KMS-11 (cell line): ENCODE measurements around the gene FANCD2.

Source experiments
- H2AFZ ChIP-seq: fragments of 200-600 bp; sonication (generic); 2 replicates; pipeline ENCODE4 v1.6.1; 2016; ENCODE audit warnings: antibody characterized with exemption, mixed run types, low read depth
- H3K27ac ChIP-seq: fragments of 200-600 bp; sonication (generic); 2 replicates; pipeline ENCODE4 v1.6.1; 2016; ENCODE audit warnings: mild to moderate bottlenecking, mixed run types
- H3K27me3 ChIP-seq: fragments of 200-600 bp; sonication (generic); 2 replicates; pipeline ENCODE4 v1.6.1; 2017; ENCODE audit warnings: mild to moderate bottlenecking, low read depth, mixed run types, moderate library complexity; ENCODE audit not compliant: insufficient read depth
- H3K36me3 ChIP-seq: fragments of 200-600 bp; sonication (generic); 2 replicates; pipeline ENCODE4 v1.6.1; 2017; ENCODE audit warnings: mild to moderate bottlenecking, mixed run types; ENCODE audit not compliant: insufficient read depth
- H3K4me1 ChIP-seq: fragments of 200-600 bp; sonication (generic); 2 replicates; pipeline ENCODE4 v1.6.1; 2016; ENCODE audit warnings: mild to moderate bottlenecking, low read depth, mixed run types; ENCODE audit not compliant: poor library complexity, severe bottlenecking
- H3K4me2 ChIP-seq: fragments of 200-600 bp; sonication (generic); 2 replicates; pipeline ENCODE4 v1.7.0; 2016; ENCODE audit warnings: mild to moderate bottlenecking, mixed run types
- H3K4me3 ChIP-seq: fragments of 200-600 bp; sonication (generic); IDR thresholded peaks from 2 replicates; pipeline ENCODE4 v1.6.1; 2017; ENCODE audit warnings: low read depth, low read length, mixed read lengths; ENCODE audit not compliant: insufficient read depth
- H3K79me2 ChIP-seq: fragments of 200-600 bp; sonication (generic); 2 replicates; pipeline ENCODE4 v1.6.1; 2016; ENCODE audit warnings: low read depth, mixed run types; ENCODE audit not compliant: insufficient read depth
- H3K9ac ChIP-seq: fragments of 200-600 bp; sonication (generic); 2 replicates; pipeline ENCODE4 v1.6.1; 2016; ENCODE audit warnings: mild to moderate bottlenecking, mixed run types
- H4K20me1 ChIP-seq: fragments of 200-600 bp; sonication (generic); 2 replicates; pipeline ENCODE4 v1.6.1; 2016; ENCODE audit warnings: mild to moderate bottlenecking, mixed run types; ENCODE audit not compliant: insufficient read depth
- CTCF ChIP-seq: fragments of 200-600 bp; sonication (generic); conservative IDR thresholded peaks from 2 replicates; pipeline ENCODE4 v1.6.1; 2017; ENCODE audit warnings: low read depth, mild to moderate bottlenecking, antibody characterized with exemption, low read length, moderate library complexity, mixed read lengths

FANCD2 gene

GRCh38 chr3:10026084-10026890 is at the start of gene FANCD2:
TSS of gene FANCD2 (plus strand) at chr3:10026437. CDS start at chr3:10028658, 2,221 bp downstream.
- Histone ChIP-seq H3K36me3 (no peaks in the 10 kb centered on the region), H3K27ac (peak within 1 kb of the TSS; percentile 95), H3K4me3 (peak within 1 kb of the TSS; percentile 79), H3K9ac (peak within 1 kb of the TSS; percentile 98), H3K4me1 (peaks cover 9% of the 10 kb centered on the region), H2AFZ (peak within 1 kb of the TSS; percentile 93), H4K20me1 (no peaks in the 10 kb centered on the region), H3K4me2 (peak within 1 kb of the TSS; percentile 84), H3K27me3 (no peaks in the 10 kb centered on the region), H3K79me2 (peaks cover 16% of the 10 kb centered on the region)
- TF ChIP-seq CTCF: no peak

GRCh38 chr3:9976721-9977709 is 49.2 kb upstream of the FANCD2 start:
- no peak overlapping the region for H3K4me3 ChIP-seq
- H3K27me3 ChIP-seq: no peaks in the 10 kb centered on the region
- H3K36me3 ChIP-seq: no peaks in the 10 kb centered on the region
- no peak overlapping the region for H3K27ac ChIP-seq
- no peak overlapping the region for H2AFZ ChIP-seq
- no peak for TF ChIP-seq CTCF
- no peaks in the 10 kb centered on the region for H3K4me1 ChIP-seq
- no peak overlapping the region for H3K9ac ChIP-seq
- no peaks in the 10 kb centered on the region for H3K79me2 ChIP-seq
- H4K20me1 ChIP-seq: no peaks in the 10 kb centered on the region
- H3K4me2 ChIP-seq: no peak overlapping the region

- Histone ChIP-seq H3K27ac (no peak overlapping the region), H4K20me1 (no peaks in the 10 kb centered on the region), H2AFZ (no peak overlapping the region), H3K9ac (no peak overlapping the region), H3K27me3 (no peaks in the 10 kb centered on the region), H3K4me3 (no peak overlapping the region), H3K36me3 (no peaks in the 10 kb centered on the region), H3K4me1 (no peaks in the 10 kb centered on the region), H3K4me2 (no peak overlapping the region), H3K79me2 (no peaks in the 10 kb centered on the region)
- TF ChIP-seq CTCF: no peak
Measured at GRCh38 chr3:9978710-9979305, 47.4 kb upstream of the FANCD2 start.

DNA sequence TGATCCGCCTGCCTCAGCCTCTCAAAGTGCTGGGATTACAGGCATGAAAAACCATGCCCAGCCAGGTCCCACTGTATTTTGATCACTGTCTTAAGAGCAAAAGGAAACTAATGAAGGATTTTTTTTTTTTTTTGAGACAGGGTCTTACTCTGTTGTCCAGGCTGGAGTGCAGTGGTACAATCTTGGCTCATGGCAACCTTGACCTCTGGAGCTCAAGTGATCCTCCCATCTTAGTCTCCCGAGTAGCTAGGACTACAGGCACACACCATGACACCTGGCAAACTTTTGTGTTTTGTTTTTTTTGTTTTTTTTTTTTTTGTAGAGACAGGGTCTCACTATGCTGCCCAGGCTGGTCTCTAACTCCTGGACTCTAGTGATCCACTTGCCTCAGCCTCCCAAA is 46.0 kb upstream of the FANCD2 start:
- Histone ChIP-seq H3K27ac (no peak overlapping the region), H3K27me3 (no peaks in the 10 kb centered on the region), H2AFZ (no peak overlapping the region), H3K4me1 (no peaks in the 10 kb centered on the region), H3K4me2 (no peak overlapping the region), H3K79me2 (peaks cover under 1% of the 10 kb centered on the region; the same call in 1 of the 2 replicates), H3K4me3 (no peak overlapping the region), H4K20me1 (no peaks in the 10 kb centered on the region), H3K36me3 (no peaks in the 10 kb centered on the region), H3K9ac (no peak overlapping the region)
- no peak for TF ChIP-seq CTCF
